Suprapubic skin (tissue), 4 donors: ENCODE results near the gene PLPP1. TPM values are rescaled to one million over a fixed set of nuclear protein-coding genes. Genes with fewer than 3 reads are reported as not detected.

Experiments
- DNase-seq, 2 donors: peaks; one replicate each; pipeline ENCODE4 v3.0.0-alpha.2; 2019; ENCODE audit warnings: low spot score in 2 of 2
- H3K27ac ChIP-seq: fragments of 200-600 bp; sonication (generic); one replicate; pipeline ENCODE4 v1.5.1; 2019
- H3K27me3 ChIP-seq: fragments of 200-600 bp; sonication (generic); one replicate; pipeline ENCODE4 v1.5.1; 2019
- H3K36me3 ChIP-seq: fragments of 200-600 bp; sonication (generic); one replicate; pipeline ENCODE4 v1.5.1; 2019
- H3K4me1 ChIP-seq: fragments of 200-600 bp; sonication (generic); one replicate; pipeline ENCODE4 v1.5.1; 2019
- H3K4me3 ChIP-seq: fragments of 200-600 bp; sonication (generic); one replicate; pipeline ENCODE4 v1.5.1; 2019; ENCODE audit warnings: mild to moderate bottlenecking
- H3K9me3 ChIP-seq: fragments of 200-600 bp; sonication (generic); one replicate; pipeline ENCODE4 v1.5.1; 2019
- EP300 ChIP-seq: sonication (generic); formaldehyde crosslinking; IDR thresholded peaks from one replicate; pipeline ENCODE4 v1.6.1; 2017; ENCODE audit warnings: antibody characterized with exemption
- POLR2A ChIP-seq, 2 donors: fragments of 450-650 bp; IDR thresholded peaks; one replicate each; pipeline ENCODE4 v1.6.1; 2017; ENCODE audit warnings: antibody characterized with exemption in 2 of 2, mild to moderate bottlenecking in 2 of 2, moderate library complexity in 2 of 2
- POLR2AphosphoS5 ChIP-seq, 3 donors: sonication (generic); formaldehyde crosslinking; IDR thresholded peaks; one replicate each; pipeline ENCODE4 v1.6.1; 2017; ENCODE audit warnings: antibody characterized with exemption in 3 of 3
- WGBS: methylation state at CpG from one replicate; pipeline ENCODE4 v1.1.5; 2018; 5-methylcytosine and 5-hydroxymethylcytosine counted together
- total RNA-seq, 4 donors: library from RNA; depleted of rRNA; stranded (reverse); fragments of >200 nt; gene quantifications; one replicate each; pipeline ENCODE4 v1.1.0, GENCODE V29; 2016
- TF ChIP-seq, protein P1 (sequence below), 2 donors: fragments of 200-600 bp in 1 of 2; fragments of 450-650 bp in 1 of 2; sonication (generic) in 1 of 2; IDR thresholded peaks; one replicate each; pipeline ENCODE4 v1.5.1; 2016 to 2019; ENCODE audit warnings: antibody characterized with exemption in 2 of 2, mild to moderate bottlenecking in 1 of 2, moderate library complexity in 1 of 2

The PLPP1 gene
- total RNA-seq, 4 donors from 2014 or later = 57.8 to 81.6 (median 69.1) TPM

DNA sequence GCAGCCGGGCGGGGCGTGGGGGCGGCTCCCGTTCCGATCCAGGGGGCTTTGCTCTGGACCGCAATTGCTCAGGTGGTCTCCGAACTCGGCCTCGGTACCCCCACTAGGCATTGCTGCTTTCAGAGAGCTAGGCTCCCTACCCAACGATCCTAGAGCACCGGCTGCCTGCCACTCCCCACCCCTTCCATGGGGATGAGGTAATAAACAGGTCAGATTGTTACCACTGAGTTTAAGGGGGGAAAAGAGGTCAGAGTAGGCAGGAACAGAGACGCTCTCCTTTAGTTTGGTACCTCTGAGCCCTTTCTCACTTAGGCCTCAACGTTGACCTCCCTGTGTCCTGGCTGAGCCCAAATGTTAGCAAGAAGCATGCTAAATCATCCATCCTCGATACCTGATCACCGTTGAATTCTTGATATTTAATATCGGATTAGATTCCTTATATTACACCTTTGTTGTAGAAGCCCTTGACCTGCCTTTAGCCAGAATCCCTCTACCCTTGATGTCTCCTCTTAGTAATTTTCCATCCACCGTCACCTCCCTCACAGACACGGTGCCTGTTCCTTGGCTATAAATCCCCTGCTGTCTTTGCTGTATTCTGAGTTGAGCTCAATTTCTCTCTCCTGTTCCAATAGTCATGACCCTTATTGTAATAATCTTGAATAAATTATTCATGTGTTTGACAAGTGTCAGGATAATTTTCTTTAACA lies 588 bp upstream of the PLPP1 start:
- no peaks in the 10 kb centered on the region for H3K36me3 ChIP-seq
- DNase-seq = no peak
- H3K4me3 ChIP-seq = peak overlapping the region; percentile 64
- H3K27me3 ChIP-seq = no peaks in the 10 kb centered on the region
- peaks cover 13% of the 10 kb centered on the region for H3K4me1 ChIP-seq
- TF ChIP-seq EP300 = no peak
- TF ChIP-seq, protein P1, sequence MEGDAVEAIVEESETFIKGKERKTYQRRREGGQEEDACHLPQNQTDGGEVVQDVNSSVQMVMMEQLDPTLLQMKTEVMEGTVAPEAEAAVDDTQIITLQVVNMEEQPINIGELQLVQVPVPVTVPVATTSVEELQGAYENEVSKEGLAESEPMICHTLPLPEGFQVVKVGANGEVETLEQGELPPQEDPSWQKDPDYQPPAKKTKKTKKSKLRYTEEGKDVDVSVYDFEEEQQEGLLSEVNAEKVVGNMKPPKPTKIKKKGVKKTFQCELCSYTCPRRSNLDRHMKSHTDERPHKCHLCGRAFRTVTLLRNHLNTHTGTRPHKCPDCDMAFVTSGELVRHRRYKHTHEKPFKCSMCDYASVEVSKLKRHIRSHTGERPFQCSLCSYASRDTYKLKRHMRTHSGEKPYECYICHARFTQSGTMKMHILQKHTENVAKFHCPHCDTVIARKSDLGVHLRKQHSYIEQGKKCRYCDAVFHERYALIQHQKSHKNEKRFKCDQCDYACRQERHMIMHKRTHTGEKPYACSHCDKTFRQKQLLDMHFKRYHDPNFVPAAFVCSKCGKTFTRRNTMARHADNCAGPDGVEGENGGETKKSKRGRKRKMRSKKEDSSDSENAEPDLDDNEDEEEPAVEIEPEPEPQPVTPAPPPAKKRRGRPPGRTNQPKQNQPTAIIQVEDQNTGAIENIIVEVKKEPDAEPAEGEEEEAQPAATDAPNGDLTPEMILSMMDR (IDR thresholded peaks at IDR 0.05) = no peak
- TF ChIP-seq POLR2AphosphoS5 (IDR thresholded peaks at IDR 0.05) = no peak
- TF ChIP-seq POLR2A (IDR thresholded peaks at IDR 0.05) = no peak
- no peaks in the 10 kb centered on the region for H3K9me3 ChIP-seq
- H3K27ac ChIP-seq = peak overlapping the region; percentile 90
- WGBS = 35% methylated on average over 7 of the region's 19 CpGs

DNA sequence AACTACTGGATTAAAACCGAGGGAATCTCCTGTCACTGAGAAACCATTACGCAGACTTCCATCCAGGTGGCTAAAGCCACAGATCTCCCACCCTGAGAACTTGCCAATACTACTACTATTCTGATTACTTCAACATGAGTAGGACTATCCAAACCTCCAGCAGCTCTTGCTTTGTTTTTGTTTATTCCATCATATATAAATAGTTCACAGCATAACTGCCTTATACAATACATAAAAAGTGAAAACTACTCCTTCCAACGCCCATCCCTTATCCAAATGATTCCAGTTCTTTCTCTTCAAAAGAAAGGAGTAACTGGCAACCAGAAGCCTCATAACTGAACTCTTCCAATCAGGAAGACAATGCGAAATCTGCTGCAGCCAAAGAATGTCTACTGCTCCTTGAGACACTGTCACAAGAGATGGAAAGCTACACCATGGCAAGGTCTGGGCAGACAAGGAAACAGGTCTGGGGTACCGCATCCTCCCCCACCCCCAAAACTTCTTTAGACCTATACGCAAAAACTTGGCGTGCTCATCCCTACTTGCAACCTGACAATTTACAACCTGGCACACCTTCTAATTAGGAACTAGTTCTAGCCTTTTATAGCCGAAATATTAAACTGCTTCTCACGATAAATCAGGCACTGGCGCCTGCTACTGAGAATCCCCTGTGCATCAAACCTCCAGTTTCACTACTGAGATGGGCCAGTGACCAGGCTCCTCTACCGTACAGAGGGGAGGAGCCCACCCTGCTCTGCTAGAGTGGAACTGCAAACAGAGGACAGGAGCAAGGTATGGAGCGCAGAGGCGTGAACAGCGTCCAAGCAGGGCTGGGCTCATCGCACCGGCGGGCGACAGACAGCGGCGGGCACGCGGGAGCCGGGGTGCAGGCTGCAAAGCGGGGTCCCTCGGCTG lies 986 bp downstream of the PLPP1 start:
- TF ChIP-seq EP300 = no peak
- TF ChIP-seq POLR2AphosphoS5 (IDR thresholded peaks at IDR 0.05) = no peak
- no peak for TF ChIP-seq POLR2A (IDR thresholded peaks at IDR 0.05)
- TF ChIP-seq, protein P1 (IDR thresholded peaks at IDR 0.05) = no peak
- Histone ChIP-seq H3K4me3 (peak overlapping the region; percentile 64), H3K36me3 (no peaks in the 10 kb centered on the region), H3K27ac (peak overlapping the region; percentile 90), H3K4me1 (peaks cover 13% of the 10 kb centered on the region), H3K27me3 (no peaks in the 10 kb centered on the region), H3K9me3 (no peaks in the 10 kb centered on the region)
- peak in 1 of 2 donors; percentile 63 for DNase-seq
- WGBS = 9% methylated on average over 9 of the region's 25 CpGs

DNA sequence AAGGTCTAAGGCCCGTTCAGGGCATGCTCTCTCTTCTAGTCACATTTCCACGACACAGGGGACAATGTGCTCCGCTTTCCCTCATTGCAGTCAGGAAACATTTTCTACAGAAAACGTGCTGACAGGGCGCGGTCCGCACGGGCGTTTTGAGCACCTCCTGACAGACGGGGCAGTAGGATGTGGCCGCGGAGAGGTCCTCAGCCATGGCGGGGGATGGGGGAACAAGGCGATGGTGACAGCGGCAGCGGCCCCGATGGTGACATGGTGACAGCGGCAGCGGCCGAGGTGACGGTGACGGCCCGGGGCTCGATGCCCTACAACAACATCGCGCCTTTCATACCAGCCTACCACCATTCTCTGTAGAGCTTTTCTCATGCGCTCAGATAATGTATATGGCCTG lies 4.1 kb downstream of the PLPP1 start:
- no peak overlapping the region for H3K4me3 ChIP-seq
- H3K27ac ChIP-seq = no peak overlapping the region
- no peak for DNase-seq
- H3K9me3 ChIP-seq = no peaks in the 10 kb centered on the region
- H3K36me3 ChIP-seq = no peaks in the 10 kb centered on the region
- H3K27me3 ChIP-seq = no peaks in the 10 kb centered on the region
- H3K4me1 ChIP-seq = peaks cover 11% of the 10 kb centered on the region
- 91% methylated on average over 27 of the region's 27 CpGs for WGBS
- TF ChIP-seq, protein P1 (IDR thresholded peaks at IDR 0.05) = no peak
- no peak for TF ChIP-seq POLR2AphosphoS5 (IDR thresholded peaks at IDR 0.05)
- TF ChIP-seq EP300 = no peak

DNA sequence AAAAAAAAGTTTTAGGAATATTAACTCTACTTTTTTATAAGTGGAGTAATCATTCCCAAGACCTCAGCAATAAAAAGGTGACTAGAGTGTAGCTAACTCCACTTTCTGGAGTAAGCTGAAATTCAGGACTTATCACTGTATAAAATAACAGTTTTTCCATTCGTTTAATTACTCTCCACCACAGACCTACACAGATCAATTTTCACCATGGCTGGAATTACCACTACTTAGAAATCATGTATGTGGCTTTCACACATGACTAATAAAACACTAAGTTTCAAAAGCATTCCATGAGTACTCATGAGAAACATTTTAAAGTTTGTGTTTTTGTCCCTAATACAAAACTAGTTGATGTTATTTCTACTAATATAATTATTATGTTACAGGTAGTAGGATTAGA lies 9.9 kb downstream of the PLPP1 start:
- Histone ChIP-seq H3K4me3 (no peak overlapping the region), H3K4me1 (peaks cover 12% of the 10 kb centered on the region), H3K9me3 (no peaks in the 10 kb centered on the region), H3K27ac (no peak overlapping the region), H3K27me3 (no peaks in the 10 kb centered on the region), H3K36me3 (no peaks in the 10 kb centered on the region)
- TF ChIP-seq, protein P1 (IDR thresholded peaks at IDR 0.05) = no peak
- TF ChIP-seq EP300 (no peak), POLR2AphosphoS5 (IDR thresholded peaks at IDR 0.05) (no peak), POLR2A (IDR thresholded peaks at IDR 0.05) (no peak)
- DNase-seq = no peak
- WGBS = 60% methylated on average over 1 of the region's 1 CpG

DNA sequence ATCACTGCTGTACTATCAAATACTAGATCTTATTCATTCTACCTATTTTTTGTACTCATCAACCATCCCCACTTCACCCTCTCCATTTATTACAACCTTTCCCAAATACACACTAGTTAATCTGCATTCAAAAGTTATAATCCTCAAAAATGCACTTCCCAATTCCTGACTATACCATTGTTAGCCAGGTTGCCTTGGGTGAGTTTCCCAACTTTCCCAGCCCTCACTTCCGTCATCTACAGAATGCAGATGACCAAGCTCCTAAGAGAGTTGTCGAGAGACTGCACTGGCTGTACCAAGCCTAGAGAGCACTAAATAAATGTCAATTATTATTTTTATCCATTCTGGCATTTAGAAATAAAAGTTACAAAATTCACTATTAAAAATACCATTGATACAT lies 11.5 kb downstream of the PLPP1 start:
- no peaks in the 10 kb centered on the region for H3K36me3 ChIP-seq
- 92% methylated on average over 2 of the region's 2 CpGs for WGBS
- TF ChIP-seq, protein P1 (IDR thresholded peaks at IDR 0.05) = no peak
- TF ChIP-seq POLR2AphosphoS5 (IDR thresholded peaks at IDR 0.05) = no peak
- no peak for TF ChIP-seq EP300
- no peak for TF ChIP-seq POLR2A (IDR thresholded peaks at IDR 0.05)
- no peak for DNase-seq
- H3K9me3 ChIP-seq = no peaks in the 10 kb centered on the region
- no peak overlapping the region for H3K4me3 ChIP-seq
- no peak overlapping the region for H3K27ac ChIP-seq
- H3K4me1 ChIP-seq = peaks cover 23% of the 10 kb centered on the region
- no peaks in the 10 kb centered on the region for H3K27me3 ChIP-seq
